RWPE2 (cell line): ENCODE data around the gene GRM5.

Source experiments
- ATAC-seq: fragments of 200-7000 bp; cut with Tn5 transposase; 3 replicates; pipeline ENCODE4 v1.9.1; 2021; ENCODE audit warnings: low read depth
- DNase-seq: peaks from one replicate; pipeline ENCODE4 v3.0.0-alpha.2; 2020; ENCODE audit warnings: low spot score
- H3K27ac ChIP-seq: fragments of 450-650 bp; 2 replicates; pipeline ENCODE4 v1.5.1; 2017; ENCODE audit warnings: mild to moderate bottlenecking; ENCODE audit not compliant: poor library complexity, severe bottlenecking
- H3K27me3 ChIP-seq: fragments of 250-450 bp; sonication (Bioruptor Pico); 2 replicates; pipeline ENCODE4 v1.5.1; 2021; ENCODE audit warnings: mild to moderate bottlenecking, moderate library complexity; ENCODE audit not compliant: insufficient read depth, poor library complexity, severe bottlenecking
- H3K36me3 ChIP-seq: fragments of 250-450 bp; sonication (Bioruptor Pico); 2 replicates; pipeline ENCODE4 v1.5.1; 2020; ENCODE audit warnings: low read depth, mild to moderate bottlenecking, moderate library complexity
- H3K4me1 ChIP-seq: fragments of 250-450 bp; sonication (Bioruptor Pico); 2 replicates; pipeline ENCODE4 v1.5.1; 2021; ENCODE audit warnings: mild to moderate bottlenecking, moderate library complexity; ENCODE audit not compliant: insufficient read depth, poor library complexity, severe bottlenecking
- H3K4me3 ChIP-seq: fragments of 250-450 bp; sonication (Bioruptor Pico); 2 replicates; pipeline ENCODE4 v1.5.1; 2021; ENCODE audit warnings: mild to moderate bottlenecking, moderate library complexity; ENCODE audit not compliant: severe bottlenecking
- H3K9me3 ChIP-seq: fragments of 250-450 bp; sonication (Bioruptor Pico); 2 replicates; pipeline ENCODE4 v1.5.1; 2021; ENCODE audit warnings: mild to moderate bottlenecking, moderate library complexity; ENCODE audit not compliant: severe bottlenecking
- TF ChIP-seq, protein P1 (sequence below): fragments of 450-650 bp; IDR thresholded peaks from one replicate; pipeline ENCODE4 v1.5.1; 2017; ENCODE audit warnings: mild to moderate bottlenecking, moderate library complexity; ENCODE audit not compliant: poor library complexity, severe bottlenecking

GRM5 gene

DNA sequence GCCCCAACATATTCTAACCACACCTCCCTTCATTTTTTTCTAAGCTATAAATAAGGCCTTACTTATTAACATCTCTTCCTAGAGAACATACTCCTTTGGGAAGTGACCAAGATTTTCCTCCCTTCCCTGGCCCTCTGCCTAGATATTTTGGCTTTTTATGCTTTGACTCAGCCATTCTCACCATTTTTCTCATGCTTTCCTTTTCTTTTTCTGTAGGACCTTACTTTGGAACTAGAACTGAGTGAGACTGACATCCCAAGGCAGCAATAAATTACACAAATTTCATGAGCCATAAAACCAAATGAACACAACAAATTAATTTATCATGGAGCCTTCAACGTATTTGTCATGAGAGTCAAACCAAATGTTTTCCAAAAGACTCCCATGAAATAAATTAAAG, 585.6 kb downstream of the GRM5 start:
- Histone ChIP-seq H3K4me3 (no peak overlapping the region), H3K9me3 (no peaks in the 10 kb centered on the region), H3K36me3 (no peaks in the 10 kb centered on the region), H3K27me3 (no peaks in the 10 kb centered on the region), H3K27ac (peak overlapping the region; percentile 55), H3K4me1 (peaks cover 24% of the 10 kb centered on the region)
- DNase-seq (no peak), ATAC-seq (peak; percentile 57)
- TF ChIP-seq, protein P1, sequence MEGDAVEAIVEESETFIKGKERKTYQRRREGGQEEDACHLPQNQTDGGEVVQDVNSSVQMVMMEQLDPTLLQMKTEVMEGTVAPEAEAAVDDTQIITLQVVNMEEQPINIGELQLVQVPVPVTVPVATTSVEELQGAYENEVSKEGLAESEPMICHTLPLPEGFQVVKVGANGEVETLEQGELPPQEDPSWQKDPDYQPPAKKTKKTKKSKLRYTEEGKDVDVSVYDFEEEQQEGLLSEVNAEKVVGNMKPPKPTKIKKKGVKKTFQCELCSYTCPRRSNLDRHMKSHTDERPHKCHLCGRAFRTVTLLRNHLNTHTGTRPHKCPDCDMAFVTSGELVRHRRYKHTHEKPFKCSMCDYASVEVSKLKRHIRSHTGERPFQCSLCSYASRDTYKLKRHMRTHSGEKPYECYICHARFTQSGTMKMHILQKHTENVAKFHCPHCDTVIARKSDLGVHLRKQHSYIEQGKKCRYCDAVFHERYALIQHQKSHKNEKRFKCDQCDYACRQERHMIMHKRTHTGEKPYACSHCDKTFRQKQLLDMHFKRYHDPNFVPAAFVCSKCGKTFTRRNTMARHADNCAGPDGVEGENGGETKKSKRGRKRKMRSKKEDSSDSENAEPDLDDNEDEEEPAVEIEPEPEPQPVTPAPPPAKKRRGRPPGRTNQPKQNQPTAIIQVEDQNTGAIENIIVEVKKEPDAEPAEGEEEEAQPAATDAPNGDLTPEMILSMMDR = no peak

DNA sequence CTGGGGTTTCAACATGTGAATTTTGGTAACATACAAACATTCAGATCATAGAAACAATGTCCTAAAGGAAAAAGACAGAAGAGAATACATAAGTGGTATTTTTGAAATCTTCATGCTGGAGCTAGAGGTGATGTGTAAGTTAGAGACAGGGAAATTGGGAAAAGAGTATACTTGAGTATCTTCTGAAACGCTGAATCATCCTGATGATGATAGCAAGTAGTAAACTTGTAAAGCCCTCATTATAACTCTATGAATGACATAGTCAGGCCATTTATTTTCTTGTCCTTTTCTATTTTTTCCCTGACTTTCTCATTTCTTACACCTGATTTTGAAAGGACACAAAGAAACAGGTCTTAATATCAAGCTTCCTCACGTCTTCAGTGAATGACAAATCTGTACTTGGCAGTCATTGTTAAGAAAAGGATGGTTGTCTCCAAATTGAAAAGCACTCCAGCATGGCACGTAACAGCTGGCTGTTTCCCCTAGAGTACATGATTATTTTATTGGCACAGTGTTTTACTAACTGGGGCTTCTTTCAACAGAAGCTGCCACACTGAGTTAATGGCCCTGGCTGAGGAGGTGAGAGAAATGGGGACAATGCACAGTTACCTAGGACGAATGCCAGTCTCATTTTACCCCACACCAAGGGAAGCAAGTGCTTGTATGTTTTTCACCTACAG, 587.5 kb downstream of the GRM5 start:
- DNase-seq = no peak
- TF ChIP-seq, protein P1 = no peak
- Histone ChIP-seq H3K27ac (no peak overlapping the region), H3K4me3 (no peak overlapping the region), H3K4me1 (peaks cover 21% of the 10 kb centered on the region), H3K27me3 (no peaks in the 10 kb centered on the region), H3K36me3 (no peaks in the 10 kb centered on the region), H3K9me3 (no peaks in the 10 kb centered on the region)
- ATAC-seq = no peak

DNA sequence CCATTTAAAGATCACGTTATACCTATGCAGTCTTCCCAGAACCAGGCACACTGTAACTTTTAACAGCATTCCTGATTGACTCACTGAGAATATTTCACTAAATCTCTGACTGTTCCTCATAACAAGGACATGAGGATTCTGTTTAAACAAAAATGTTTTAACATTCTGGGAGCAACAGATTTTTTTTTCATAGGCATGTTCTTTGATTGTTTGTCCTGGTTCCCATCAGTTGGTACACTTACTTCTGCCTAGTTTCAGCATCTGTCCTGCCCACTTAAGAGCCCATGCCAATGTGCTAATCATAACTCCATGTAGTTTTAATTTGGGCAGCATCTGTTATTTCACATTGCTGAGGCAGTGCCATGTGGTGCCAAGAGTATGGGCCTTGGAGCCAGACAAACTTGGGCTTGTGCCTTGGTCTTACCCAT, 589.8 kb downstream of the GRM5 start:
- Histone ChIP-seq H3K27me3 (no peaks in the 10 kb centered on the region), H3K27ac (peak overlapping the region; percentile 2), H3K4me1 (peaks cover 12% of the 10 kb centered on the region), H3K4me3 (no peak overlapping the region), H3K36me3 (no peaks in the 10 kb centered on the region), H3K9me3 (no peaks in the 10 kb centered on the region)
- DNase-seq = no peak
- TF ChIP-seq, protein P1 = no peak
- ATAC-seq = peak; percentile 55

DNA sequence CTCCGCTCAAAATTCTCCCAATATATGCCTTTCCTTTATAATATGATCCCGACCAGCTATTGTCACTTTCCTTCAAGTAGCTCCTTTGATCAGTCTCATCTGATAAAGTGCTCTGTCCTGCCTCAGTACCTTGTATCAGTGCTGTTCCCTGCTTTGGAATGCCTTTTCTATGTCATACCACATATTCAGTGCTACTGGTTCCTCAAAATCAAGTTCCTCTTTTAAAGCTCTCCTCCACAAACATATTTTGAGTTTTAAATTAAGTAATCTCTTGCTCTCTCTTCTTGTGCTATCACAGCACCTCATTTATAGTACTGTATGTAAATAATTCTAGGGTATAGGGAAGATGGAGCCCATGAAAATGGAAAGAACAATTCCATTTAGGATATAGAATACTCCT, 591.1 kb downstream of the GRM5 start:
- no peaks in the 10 kb centered on the region for H3K36me3 ChIP-seq
- H3K27me3 ChIP-seq = no peaks in the 10 kb centered on the region
- TF ChIP-seq, protein P1 = no peak
- ATAC-seq = no peak
- no peak for DNase-seq
- no peak overlapping the region for H3K27ac ChIP-seq
- H3K4me3 ChIP-seq = no peak overlapping the region
- H3K4me1 ChIP-seq = peaks cover 1% of the 10 kb centered on the region
- H3K9me3 ChIP-seq = no peaks in the 10 kb centered on the region

DNA sequence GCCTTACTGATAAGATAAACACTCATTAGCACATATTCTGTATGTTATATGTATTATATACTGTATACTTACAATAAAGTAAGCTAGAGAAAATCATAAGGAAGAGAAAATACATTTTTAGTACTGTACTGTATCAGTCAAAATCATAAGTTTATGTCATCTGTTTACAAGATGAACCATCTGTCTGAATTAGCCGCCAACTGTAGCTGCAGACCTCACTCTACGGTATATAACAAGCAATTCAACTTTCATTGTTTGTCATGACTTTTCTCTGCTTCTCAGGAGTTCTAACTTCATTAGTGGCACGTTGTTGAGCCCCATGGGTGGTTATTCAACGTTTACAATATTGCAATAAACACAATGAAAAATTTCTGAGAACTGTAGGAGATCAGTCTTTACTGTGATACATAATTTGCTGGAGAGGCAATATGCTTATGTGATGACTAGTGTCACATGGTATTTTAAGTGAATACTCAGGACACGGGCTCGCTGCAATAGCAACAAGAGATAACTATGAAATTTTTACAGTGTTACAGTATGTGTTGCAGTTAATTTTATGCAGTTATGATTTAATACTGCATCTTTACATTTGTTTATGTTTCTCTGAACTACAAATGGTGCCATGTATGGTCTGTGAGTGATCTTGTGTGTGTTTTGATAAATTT, 596.1 kb downstream of the GRM5 start:
- Histone ChIP-seq H3K4me3 (no peak overlapping the region), H3K4me1 (no peaks in the 10 kb centered on the region), H3K9me3 (no peaks in the 10 kb centered on the region), H3K27ac (no peak overlapping the region), H3K36me3 (no peaks in the 10 kb centered on the region), H3K27me3 (no peaks in the 10 kb centered on the region)
- DNase-seq = no peak
- TF ChIP-seq, protein P1 = no peak
- ATAC-seq = no peak
